Lung (tissue), 12 donors: Measurements from ENCODE around the gene TPRA1. TPM values are rescaled to one million over a fixed set of nuclear protein-coding genes. Genes with fewer than 3 reads are reported as not detected.

ENCODE experiments used
- ATAC-seq: fragments of 200-7000 bp; cut with Tn5 transposase; one replicate; pipeline ENCODE4 v1.9.1; 2020; ENCODE audit warnings: moderate number of reproducible peaks; ENCODE audit not compliant: insufficient read depth, low FRiP score
- DNase-seq, 3 donors: peaks; one replicate each; pipeline ENCODE4 v3.0.0-alpha.2; 2013 to 2017
- H3K27ac ChIP-seq, 2 donors: one replicate each; pipeline ENCODE4 v1.5.1; 2013; ENCODE audit warnings: mild to moderate bottlenecking in 2 of 2, moderate library complexity in 2 of 2, control low read depth in 1 of 2, inconsistent platforms in 1 of 2, low read depth in 1 of 2, low read length in 1 of 2
- H3K27me3 ChIP-seq, 3 donors: one replicate each; pipeline ENCODE4 v1.5.1; 2013; ENCODE audit warnings: low read length in 2 of 3; ENCODE audit not compliant: control insufficient read depth in 3 of 3, insufficient read depth in 3 of 3
- H3K36me3 ChIP-seq, 4 donors: one replicate each; pipeline ENCODE4 v1.5.1; 2013; ENCODE audit warnings: low read length in 4 of 4, mild to moderate bottlenecking in 1 of 4, moderate library complexity in 1 of 4; ENCODE audit not compliant: control insufficient read depth in 4 of 4, insufficient read depth in 4 of 4
- H3K4me1 ChIP-seq, 5 donors: one replicate each; pipeline ENCODE4 v1.5.1; 2013; ENCODE audit warnings: low read length in 5 of 5, mild to moderate bottlenecking in 2 of 5, moderate library complexity in 1 of 5; ENCODE audit not compliant: control insufficient read depth in 5 of 5, insufficient read depth in 5 of 5
- H3K4me3 ChIP-seq: one replicate; pipeline ENCODE4 v1.5.1; 2013; ENCODE audit warnings: mild to moderate bottlenecking, control low read depth, moderate library complexity
- H3K9ac ChIP-seq, 2 donors: one replicate each; pipeline ENCODE4 v1.5.1; 2013; ENCODE audit warnings: low read length in 2 of 2, control low read depth in 1 of 2; ENCODE audit not compliant: insufficient read depth in 1 of 2
- H3K9me3 ChIP-seq, 4 donors: one replicate each; pipeline ENCODE4 v1.5.1; 2013; ENCODE audit warnings: low read length in 3 of 4, mild to moderate bottlenecking in 1 of 4, moderate library complexity in 1 of 4; ENCODE audit not compliant: control insufficient read depth in 4 of 4, insufficient read depth in 3 of 4
- WGBS, 2 donors: extraction: QIAGEN DNeasy Blood & Tissue Kit; methylation state at CpG; one replicate each; pipeline ENCODE4 v1.1.7; 2013; 5-methylcytosine and 5-hydroxymethylcytosine counted together
- polyA plus RNA-seq, 2 donors: library from polyadenylated mRNA; stranded (reverse); fragments of 200-250 nt; gene quantifications; one replicate each; pipeline ENCODE4 v1.2.1, GENCODE V29; 2013
- total RNA-seq, 2 donors: library from RNA; depleted of rRNA in 1 of 2; stranded (reverse); fragments of >200 nt in 1 of 2; gene quantifications; one replicate each; pipeline ENCODE4 v1.2.1, GENCODE V29; 2014 to 2021
- TF ChIP-seq, protein P1 (sequence below): IDR thresholded peaks from 2 replicates; pipeline ENCODE4 v1.5.1; 2012; ENCODE audit warnings: mild to moderate bottlenecking; ENCODE audit errors: control extremely low read depth, extremely low read depth
- donor health status: control.
- donor health status: control.
- donor health status: Bipolar disorder and iron deficiency.
- donor health status: healthy.
- donor health status: DM: yes; HTN: yes; CAD: no.

TPRA1 gene
- total and polyA plus RNA-seq, 4 donors: 28.9 to 53.2 (median 38.0) TPM

DNA sequence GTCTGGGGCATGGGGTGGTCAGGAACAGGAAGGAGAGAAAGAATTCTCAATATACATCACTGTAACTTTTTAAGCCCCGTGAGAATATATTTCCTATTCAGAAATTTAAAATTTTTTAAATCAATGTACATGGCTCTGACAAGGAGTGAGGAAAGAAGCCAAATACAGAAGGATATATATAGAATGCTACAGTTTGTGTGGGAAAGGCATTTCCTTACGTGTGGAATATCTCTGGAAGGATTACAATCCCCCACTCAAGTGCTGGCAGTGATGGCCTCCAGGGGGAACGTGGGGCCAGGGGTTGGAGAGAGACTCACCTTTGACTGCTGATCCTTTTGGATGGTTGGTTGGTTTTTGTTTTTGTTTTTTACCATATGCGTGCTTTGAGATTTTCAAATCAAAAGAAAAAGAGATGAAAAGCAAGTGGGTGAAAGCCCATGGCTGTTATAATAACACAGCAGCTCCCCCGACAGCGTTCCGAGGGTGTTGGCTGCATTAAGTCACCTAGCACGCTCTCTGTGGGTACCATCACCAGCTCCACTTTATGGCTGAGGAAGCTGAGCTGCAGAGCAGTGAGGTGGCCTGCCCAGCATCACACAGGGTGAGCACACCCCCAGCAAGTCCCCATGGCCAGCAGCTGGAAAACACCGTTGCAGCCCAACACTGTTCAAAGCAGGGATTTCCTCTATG is 39.9 kb downstream of the TPRA1 start:
- Histone ChIP-seq H3K36me3 (peaks cover 0 to 3% (median 0%) of the 10 kb centered on the region in 4 donors), H3K4me1 (peaks cover 0 to 11% (median 5%) of the 10 kb centered on the region in 5 donors), H3K9me3 (no peaks in the 10 kb centered on the region), H3K27ac (no peak overlapping the region), H3K27me3 (no peaks in the 10 kb centered on the region), H3K4me3 (no peak overlapping the region), H3K9ac (no peak overlapping the region)
- TF ChIP-seq, protein P1, sequence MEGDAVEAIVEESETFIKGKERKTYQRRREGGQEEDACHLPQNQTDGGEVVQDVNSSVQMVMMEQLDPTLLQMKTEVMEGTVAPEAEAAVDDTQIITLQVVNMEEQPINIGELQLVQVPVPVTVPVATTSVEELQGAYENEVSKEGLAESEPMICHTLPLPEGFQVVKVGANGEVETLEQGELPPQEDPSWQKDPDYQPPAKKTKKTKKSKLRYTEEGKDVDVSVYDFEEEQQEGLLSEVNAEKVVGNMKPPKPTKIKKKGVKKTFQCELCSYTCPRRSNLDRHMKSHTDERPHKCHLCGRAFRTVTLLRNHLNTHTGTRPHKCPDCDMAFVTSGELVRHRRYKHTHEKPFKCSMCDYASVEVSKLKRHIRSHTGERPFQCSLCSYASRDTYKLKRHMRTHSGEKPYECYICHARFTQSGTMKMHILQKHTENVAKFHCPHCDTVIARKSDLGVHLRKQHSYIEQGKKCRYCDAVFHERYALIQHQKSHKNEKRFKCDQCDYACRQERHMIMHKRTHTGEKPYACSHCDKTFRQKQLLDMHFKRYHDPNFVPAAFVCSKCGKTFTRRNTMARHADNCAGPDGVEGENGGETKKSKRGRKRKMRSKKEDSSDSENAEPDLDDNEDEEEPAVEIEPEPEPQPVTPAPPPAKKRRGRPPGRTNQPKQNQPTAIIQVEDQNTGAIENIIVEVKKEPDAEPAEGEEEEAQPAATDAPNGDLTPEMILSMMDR: no peak
- DNase-seq (no peak), ATAC-seq (no peak)
- 89 to 92% methylated on average over 9 of the region's 9 CpGs for WGBS, 2 donors

DNA sequence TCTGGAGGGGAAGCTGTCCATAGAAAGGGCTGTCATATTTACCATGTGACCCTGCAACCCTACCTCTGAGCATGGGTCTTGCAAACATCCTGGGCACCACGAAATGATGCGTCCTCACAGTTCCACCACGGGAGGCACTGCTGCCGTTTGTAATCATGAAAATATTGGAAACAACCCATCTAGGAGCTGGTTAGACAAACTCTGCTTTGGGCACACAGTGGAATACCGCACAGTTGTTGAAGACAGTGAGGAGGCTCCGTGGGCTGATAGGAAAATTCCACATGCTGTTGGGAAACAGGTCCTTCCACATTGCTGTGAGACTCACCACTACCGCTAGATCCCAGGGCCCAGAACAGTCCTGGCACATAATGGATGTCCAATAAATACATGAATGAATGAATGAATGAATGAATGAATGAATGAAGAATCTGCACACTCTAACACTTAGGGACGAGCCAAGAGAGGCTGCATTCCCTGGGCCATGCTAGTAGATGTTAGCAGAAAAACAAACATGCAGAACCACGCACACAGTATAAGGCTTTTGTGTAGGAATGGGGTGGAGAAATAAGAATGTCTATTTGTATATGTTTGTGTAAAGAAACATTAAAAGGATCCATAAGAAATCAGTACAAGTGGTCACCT is 40.6 kb downstream of the TPRA1 start:
- Histone ChIP-seq H3K4me3 (no peak overlapping the region), H3K9ac (no peak overlapping the region), H3K27me3 (no peaks in the 10 kb centered on the region), H3K27ac (no peak overlapping the region), H3K9me3 (no peaks in the 10 kb centered on the region), H3K36me3 (no peaks in the 10 kb centered on the region), H3K4me1 (peaks cover 0 to 11% (median 5%) of the 10 kb centered on the region in 5 donors)
- DNase-seq: no peak
- 76 to 84% methylated on average over 9 of the region's 9 CpGs for WGBS, 2 donors
- ATAC-seq: no peak
- TF ChIP-seq, protein P1: no peak

DNA sequence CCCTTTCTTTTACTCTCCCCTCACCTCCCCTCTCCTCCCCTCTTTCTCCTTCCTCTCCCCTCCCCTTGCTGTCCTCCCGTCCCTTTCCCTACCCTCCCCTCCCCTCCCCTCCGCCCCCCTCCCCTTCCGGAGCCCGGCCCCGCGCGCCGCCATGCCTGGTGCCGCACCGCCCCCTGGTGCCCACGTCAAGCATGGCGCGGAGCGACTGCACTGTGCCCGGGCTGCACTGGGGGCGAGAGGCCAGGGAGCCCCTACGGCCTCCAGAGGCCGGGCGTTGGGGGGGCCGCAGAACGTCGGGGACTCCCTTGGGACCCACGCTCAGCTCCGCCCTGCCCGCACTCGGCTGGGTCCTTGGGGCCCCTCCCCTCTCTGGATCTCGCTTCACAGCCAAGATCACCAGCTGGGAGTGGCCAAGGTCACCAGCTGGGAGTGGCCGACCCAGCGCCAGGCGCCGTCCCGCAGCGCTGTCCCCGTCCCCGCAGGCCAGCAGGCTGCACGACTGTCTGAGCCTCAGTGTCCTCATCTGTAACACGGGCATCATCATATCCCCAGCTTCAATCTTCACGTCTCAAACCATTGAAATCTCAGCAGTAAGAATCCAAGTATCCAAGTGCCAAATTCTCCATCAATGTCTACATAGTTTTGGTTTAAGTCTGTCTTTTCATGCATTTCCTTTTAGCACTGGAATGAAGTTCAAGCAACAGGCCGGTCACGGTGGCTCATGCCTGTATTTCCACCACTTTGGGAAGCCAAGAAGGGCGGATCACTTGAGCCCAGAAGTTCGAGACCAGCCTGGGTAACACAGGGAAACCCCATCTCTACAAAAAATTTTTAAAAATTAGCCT is 42.5 kb downstream of the TPRA1 start:
- ATAC-seq (peak; percentile 88), DNase-seq (peak; percentile 74 to 86 (median 85))
- no peaks in the 10 kb centered on the region for H3K36me3 ChIP-seq
- H3K4me1 ChIP-seq: peaks cover 0 to 14% (median 0%) of the 10 kb centered on the region in 5 donors
- TF ChIP-seq, protein P1: peak; percentile 64
- H3K9me3 ChIP-seq: no peaks in the 10 kb centered on the region
- WGBS, 2 donors: 5 to 8% methylated on average over 29 to 42 of the region's 42 CpGs
- H3K9ac ChIP-seq: peak overlapping the region in 1 of 2 donors; percentile 37
- peak overlapping the region; percentile 24 for H3K4me3 ChIP-seq
- peak overlapping the region in 1 of 2 donors; percentile 63 for H3K27ac ChIP-seq
- H3K27me3 ChIP-seq: no peaks in the 10 kb centered on the region
